Heart right ventricle (tissue), 16 donors: ENCODE measurements around the gene MYZAP. TPM values are rescaled to one million over a fixed set of nuclear protein-coding genes. Genes with fewer than 3 reads are reported as not detected.

Experiments used
- ATAC-seq, 8 donors: fragments of 200-7000 bp; cut with Tn5 transposase; one replicate each; pipeline ENCODE4 v1.9.1; 2020; ENCODE audit warnings: mild to moderate bottlenecking in 8 of 8, moderate library complexity in 8 of 8, moderate number of reproducible peaks in 1 of 8
- DNase-seq, 2 donors: peaks; one replicate each; pipeline ENCODE4 v3.0.0-alpha.2; 2020
- H3K27ac ChIP-seq, 10 donors: fragments of 200-600 bp; sonication (generic) in 2 of 10; one replicate each; pipeline versions ENCODE4 v1.5.0 to v1.8.0; 2020 to 2022; ENCODE audit warnings: mild to moderate bottlenecking in 3 of 10
- H3K27me3 ChIP-seq, 7 donors: fragments of 200-600 bp; one replicate each; pipeline ENCODE4 v1.8.0; 2021 to 2022; ENCODE audit warnings: mild to moderate bottlenecking in 2 of 7
- H3K36me3 ChIP-seq, 9 donors: fragments of 200-600 bp; sonication (generic) in 1 of 9; one replicate each; pipeline versions ENCODE4 v1.5.0 to v1.8.0; 2020 to 2022; ENCODE audit warnings: mild to moderate bottlenecking in 2 of 9
- H3K4me1 ChIP-seq, 9 donors: fragments of 200-600 bp; sonication (generic) in 1 of 9; one replicate each; pipeline versions ENCODE4 v1.5.0 to v1.8.0; 2020 to 2022; ENCODE audit warnings: mild to moderate bottlenecking in 4 of 9
- H3K4me3 ChIP-seq, 10 donors: fragments of 200-600 bp; sonication (generic) in 2 of 10; one replicate each; pipeline versions ENCODE4 v1.5.0 to v1.8.0; 2020 to 2022; ENCODE audit warnings: mild to moderate bottlenecking in 7 of 10, moderate library complexity in 2 of 10
- H3K9me3 ChIP-seq, 11 donors: fragments of 200-600 bp in 10 of 11; sonication (generic) in 2 of 11; one replicate each; pipeline versions ENCODE4 v1.5.0 to v1.8.0; 2013 to 2022; ENCODE audit warnings: mild to moderate bottlenecking in 2 of 11, control low read depth in 1 of 11, moderate library complexity in 1 of 11
- CTCF ChIP-seq, 9 donors: fragments of 200-600 bp; sonication (generic) in 2 of 9; IDR thresholded peaks; one replicate each; pipeline versions ENCODE4 v1.5.0 to v1.8.0; 2021 to 2022; ENCODE audit warnings: antibody characterized with exemption in 9 of 9, mild to moderate bottlenecking in 5 of 9, moderate library complexity in 1 of 9
- WGBS, 2 donors: extraction: QIAGEN DNeasy Blood & Tissue Kit; methylation state at CpG; one replicate each; pipeline ENCODE4 v1.1.7; 2013; ENCODE audit warnings: inconsistent platforms in 1 of 2; 5-methylcytosine and 5-hydroxymethylcytosine counted together
- intact Hi-C, 10 donors: fragments of 100-400 bp; cut with DNase I; formaldehyde crosslinking; loops; one replicate each; pipeline versions ENCODE4 v1.11.1 to v1.14.2; 2022
- polyA plus RNA-seq, 2 donors: library from polyadenylated mRNA; stranded (reverse); fragments of 200-250 nt; gene quantifications; one replicate each; pipeline ENCODE4 v1.2.3, GENCODE V29; 2013
- total RNA-seq, 10 donors: library from RNA; stranded (reverse); fragmentation: NEBNext Ultra II Directional in 3 of 10; extraction: Animal tissue kit (Norgen Biotek cat#: 25700) in 3 of 10; gene quantifications; one replicate each; pipeline versions ENCODE4 v1.2.1 to v1.2.4, GENCODE V29; 2021 to 2023
- donor health status: Arrhythmogenic right ventricular cardiomyopathy.
- donor health status: ischemic (EF 13 %, LVEDD 7.1; RV severe dilation, severe dysfunction).
- donor health status: healthy with polysubstance abuse.
- donor health status: DM: no; HTN: yes; CAD: no.
- donor health status: DM: no; HTN: no; CAD: no.
- donor health status: ischemic (EF 25% LVEDD 6.9; RV normal size, moderate dysfunction).
- donor health status: ischemic (EF 25% LVEDD 5.7; RV mildly dilated, moderate dysfunction).
- donor health status: healthy.
- donor health status: DM: yes; HTN: yes; CAD: no.
- donor health status: Ischemic cardiomyopathy.
- donor health status: ischemic (EF 35%, LVEDD 5.7; RV mildly dilated, moderate dysfunction).
- donor health status: nonischemic (EF 11% LVEDD 7.7; RV severe dilation, severe dysfunction).
- donor health status: DM: yes; HTN: yes; CAD: no.
- donor health status: PGD.
- donor health status: ischemic (EF 29% LVEDD 5.4; RV normal size, mild dysfunction).
- donor health status: nonischemic (EF 23%, LVEDD 6.1; RV moderate dilation, normal function).

Gene MYZAP
- total and polyA plus RNA-seq, 12 donors: 197 to 1,280 (median 880) TPM

- Histone ChIP-seq H3K27me3 (no peaks in the 10 kb centered on the region), H3K9me3 (no peaks in the 10 kb centered on the region), H3K4me3 (no peak overlapping the region), H3K36me3 (peaks cover 0 to 8% (median 5%) of the 10 kb centered on the region in 9 donors), H3K4me1 (peaks cover 0 to 30% (median 22%) of the 10 kb centered on the region in 9 donors), H3K27ac (peak overlapping the region in 1 of 10 donors; percentile 12)
- WGBS, 2 donors: 22 to 48% methylated on average over 3 of the region's 3 CpGs
- ATAC-seq: no peak
- TF ChIP-seq CTCF (IDR thresholded peaks at IDR 0.05): no peak
- no peak for DNase-seq
- intact Hi-C loops: loop anchor here in 3 of 10 donors (10.0 kb wide), 2 partner anchors 140 to 150 kb away; no protein-coding TSS in a partner anchor
These were observed 112.7 kb downstream of the MYZAP start for GRCh38 chr15:57704441-57704840.

- WGBS, 2 donors: 73 to 81% methylated on average over 12 of the region's 12 CpGs
- intact Hi-C loops: loop anchor here in 6 of 10 donors (5.0 to 10.0 kb wide), 6 partner anchors 34 to 151 kb away; no protein-coding TSS in a partner anchor
These were observed 114.2 kb downstream of the MYZAP start for GRCh38 chr15:57705746-57706404.

GRCh38 chr15:57706405-57707209 is 114.9 kb downstream of the MYZAP start, which contains the start of gene POLR2M:
TSS of gene POLR2M (plus strand) at chr15:57706714. CDS start at chr15:57706843, 129 bp downstream.
- peak within 1 kb of the TSS; percentile 65 to 97 (median 86) for H3K4me3 ChIP-seq
- peaks cover 0 to 50% (median 34%) of the 10 kb centered on the region in 9 donors for H3K4me1 ChIP-seq
- TF ChIP-seq CTCF (IDR thresholded peaks at IDR 0.05): no peak
- WGBS, 2 donors: 3 to 5% methylated on average over 70 of the region's 70 CpGs
- no peaks in the 10 kb centered on the region for H3K27me3 ChIP-seq
- no peaks in the 10 kb centered on the region for H3K9me3 ChIP-seq
- DNase-seq (peak; percentile 94 to 97), ATAC-seq (peak; percentile 93 to 97 (median 95))
- intact Hi-C loops: loop anchor here in 6 of 10 donors (5.0 to 10.0 kb wide), 6 partner anchors 34 to 152 kb away; no protein-coding TSS in a partner anchor
- peak within 1 kb of the TSS; percentile 90 to 100 (median 98) for H3K27ac ChIP-seq
- peaks cover 0 to 30% (median 18%) of the 10 kb centered on the region in 9 donors for H3K36me3 ChIP-seq

More at GRCh38 chr15:57705746-57706404, 114.2 kb downstream of the MYZAP start:
- H3K4me3 ChIP-seq: peak overlapping the region; percentile 65 to 97 (median 86)
- H3K36me3 ChIP-seq: peaks cover 0 to 22% (median 13%) of the 10 kb centered on the region in 9 donors
- H3K9me3 ChIP-seq: no peaks in the 10 kb centered on the region
- DNase-seq (no peak), ATAC-seq (peak; percentile 2 to 51 (median 13))
- H3K27me3 ChIP-seq: no peaks in the 10 kb centered on the region
- TF ChIP-seq CTCF (IDR thresholded peaks at IDR 0.05): no peak
- H3K4me1 ChIP-seq: peaks cover 0 to 44% (median 32%) of the 10 kb centered on the region in 9 donors
- peak overlapping the region; percentile 90 to 100 (median 98) for H3K27ac ChIP-seq

GRCh38 chr15:57708047-57708446 is 116.3 kb downstream of the MYZAP start:
- peak in 2 of 8 donors; percentile 21 to 53 for ATAC-seq
- no peak for DNase-seq
- intact Hi-C loops: loop anchor here in 6 of 10 donors (5.0 to 10.0 kb wide), 6 partner anchors 36 to 153 kb away; no protein-coding TSS in a partner anchor
- no peaks in the 10 kb centered on the region for H3K9me3 ChIP-seq
- H3K27ac ChIP-seq: peak overlapping the region; percentile 90 to 100 (median 98)
- no peaks in the 10 kb centered on the region for H3K27me3 ChIP-seq
- TF ChIP-seq CTCF (IDR thresholded peaks at IDR 0.05): no peak
- peaks cover 0 to 44% (median 30%) of the 10 kb centered on the region in 9 donors for H3K36me3 ChIP-seq
- peaks cover 0 to 55% (median 34%) of the 10 kb centered on the region in 9 donors for H3K4me1 ChIP-seq
- 18 to 35% methylated on average over 4 of the region's 4 CpGs for WGBS, 2 donors
- peak overlapping the region in 9 of 10 donors; percentile 65 to 97 (median 87) for H3K4me3 ChIP-seq
